ENCODE data around the gene CCM2. TPM values are rescaled to one million over a fixed set of nuclear protein-coding genes. Genes with fewer than 3 reads are reported as not detected.

Gene CCM2
- polyA plus RNA-seq (ENCODE audit: insufficient read depth in 1 of 5, insufficient read length in 5 of 5, low replicate concordance in 1 of 5): 10 to 100 TPM; 23.3 to 36.6 (median 28.0) TPM
- long read RNA-seq, donor 1, transcript CCM2-201 (10 exons, 1,894 nt): major isoform, 7 of 15 reads
- long read RNA-seq, donor 1, partial matches to known transcripts: 0 of 15 reads
- long read RNA-seq, donor 1, other reads (novel, unspliced or antisense): 0 of 15 reads
- long read RNA-seq, donor 2, transcript CCM2-218 (9 exons, 1,719 nt): major isoform, 6 of 13 reads
- long read RNA-seq, donor 2, transcript CCM2-201 (10 exons, 1,894 nt): major isoform, 6 of 13 reads
- long read RNA-seq, donor 2, partial matches to known transcripts: 0 of 13 reads
- long read RNA-seq, donor 2, other reads (novel, unspliced or antisense): 0 of 13 reads
- long read RNA-seq, donor 3, transcript CCM2-201 (10 exons, 1,894 nt): major isoform, 10 of 26 reads
- long read RNA-seq, donor 3, partial matches to known transcripts: 11 of 26 reads
- long read RNA-seq, donor 3, other reads (novel, unspliced or antisense): 0 of 26 reads
- long read RNA-seq, donor 4, partial matches to known transcripts: 0 of 2 reads
- long read RNA-seq, donor 4, other reads (novel, unspliced or antisense): 0 of 2 reads
- long read RNA-seq, donor 5, transcript CCM2-201 (10 exons, 1,894 nt): major isoform, 5 of 14 reads
- long read RNA-seq, donor 5, partial matches to known transcripts: 5 of 14 reads
- long read RNA-seq, donor 5, other reads (novel, unspliced or antisense): 0 of 14 reads
- long read RNA-seq, donor 6, transcript CCM2-201 (10 exons, 1,894 nt): major isoform, 9 of 10 reads
- long read RNA-seq, donor 6, partial matches to known transcripts: 0 of 10 reads
- long read RNA-seq, donor 6, other reads (novel, unspliced or antisense): 0 of 10 reads
- long read RNA-seq, donor 7, transcript CCM2-201 (10 exons, 1,894 nt): major isoform, 5 of 8 reads
- long read RNA-seq, donor 7, partial matches to known transcripts: 0 of 8 reads
- long read RNA-seq, donor 7, other reads (novel, unspliced or antisense): 0 of 8 reads
- long read RNA-seq, donor 8, partial matches to known transcripts: 0 of 3 reads
- long read RNA-seq, donor 8, other reads (novel, unspliced or antisense): 0 of 3 reads

DNA sequence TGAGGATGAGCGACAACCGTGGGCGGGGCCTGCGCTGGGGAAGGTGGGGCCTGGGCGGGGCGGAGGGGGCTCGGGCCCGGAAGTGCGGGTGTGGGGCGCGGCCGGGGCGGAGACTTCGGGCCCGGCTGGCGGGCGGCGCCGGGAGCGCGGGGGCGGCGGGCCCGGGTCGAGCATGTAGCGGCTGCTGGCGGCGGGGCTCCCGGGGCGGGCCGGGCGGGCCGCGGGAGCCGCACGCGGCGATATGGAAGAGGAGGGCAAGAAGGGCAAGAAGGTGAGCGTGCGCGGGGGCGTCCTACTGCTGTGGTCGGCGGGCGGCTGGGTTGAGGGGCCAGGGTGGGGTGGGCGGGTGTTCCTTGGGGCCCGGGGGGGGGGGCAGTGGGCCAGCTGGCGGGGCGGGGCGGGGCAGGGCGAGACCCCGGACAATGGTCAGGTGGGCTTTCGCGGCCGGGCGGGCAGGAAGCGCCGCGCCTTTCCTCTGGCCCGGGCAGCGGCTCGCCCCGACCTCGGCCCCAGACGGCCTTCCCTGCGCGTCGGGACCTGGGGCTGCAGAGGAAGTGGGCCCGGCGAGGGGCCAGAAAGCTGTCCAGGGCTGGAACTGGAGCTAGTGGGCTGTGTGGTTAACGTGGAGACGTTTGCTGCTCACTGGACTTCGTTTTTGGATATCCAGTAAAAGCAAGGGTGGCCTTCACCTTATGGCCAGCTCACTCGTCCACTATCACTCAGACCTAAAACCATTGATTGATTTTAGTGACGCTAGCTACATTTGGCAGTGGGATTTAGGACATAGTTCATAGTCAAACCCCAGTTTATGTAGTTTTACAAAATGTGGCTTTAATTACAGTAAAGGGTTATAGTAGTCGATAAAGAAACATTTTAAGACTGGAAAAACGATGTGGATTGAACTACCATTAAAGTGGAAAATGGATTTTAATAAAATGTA lies at the start of gene CCM2:
TSS of gene CCM2 (plus strand) at position 109 of the 940 bp plus-strand sequence. CDS start at position 242, 133 bp downstream.
- peak; percentile 45 to 46 for DNase-seq

GRCh38 chr7:44953156-44953555 lies 46.8 kb upstream of the CCM2 start:
- no peak for DNase-seq

DNA sequence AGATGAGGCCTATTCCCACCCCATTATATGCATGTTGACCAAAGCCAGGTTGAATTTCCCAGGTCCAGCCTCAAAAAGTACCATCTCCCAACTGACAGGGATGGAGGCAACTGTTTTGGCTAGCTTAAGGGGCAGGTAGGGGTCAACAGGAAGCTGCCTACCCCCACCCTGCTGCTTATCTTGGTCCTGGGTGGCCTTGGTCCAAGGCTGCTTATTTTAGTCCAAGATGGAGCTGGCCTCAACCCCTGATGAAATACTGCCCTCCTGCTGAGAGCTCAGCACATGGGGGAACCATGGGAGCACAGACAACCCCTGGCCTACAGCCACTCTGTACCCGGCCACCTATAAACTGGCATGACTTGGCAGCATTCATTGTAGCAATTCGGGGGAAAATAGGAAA lies 44.3 kb upstream of the CCM2 start:
- DNase-seq: no peak

- DNase-seq: no peak
Measured at GRCh38 chr7:44956157-44956766, 43.7 kb upstream of the CCM2 start.

- no peak for DNase-seq
Measured at GRCh38 chr7:44958645-44959344, 41.2 kb upstream of the CCM2 start.

- no peak for DNase-seq
Measured at GRCh38 chr7:44959433-44959951, 40.5 kb upstream of the CCM2 start.

DNA sequence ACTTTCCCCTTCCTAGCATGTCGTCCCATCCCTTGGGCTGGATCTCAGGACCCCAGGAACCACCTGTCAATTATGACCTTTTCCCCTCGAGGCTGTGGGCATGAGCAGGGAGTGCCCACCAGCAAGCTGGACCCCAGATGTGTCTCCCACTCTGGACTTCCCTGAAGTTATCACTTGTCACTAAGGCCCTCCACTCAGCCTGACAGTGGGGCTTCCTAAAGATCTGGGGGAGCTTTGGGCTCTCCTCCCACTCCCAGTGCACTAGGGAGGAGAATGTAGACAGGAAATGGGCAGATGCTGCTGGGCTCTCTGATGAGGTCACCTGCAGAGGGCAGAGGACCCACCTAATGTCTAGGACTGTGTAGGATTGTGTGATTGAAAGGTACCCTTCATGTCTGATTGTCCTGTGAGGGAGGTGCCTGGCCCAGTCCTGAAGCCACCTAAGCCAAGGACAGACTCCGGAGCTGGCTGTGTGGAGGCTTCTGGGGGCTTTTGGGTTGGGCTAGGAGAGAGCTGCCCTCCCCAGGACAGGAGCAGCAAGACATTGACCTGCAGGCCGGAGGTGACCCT lies 39.9 kb upstream of the CCM2 start:
- no peak for DNase-seq

DNA sequence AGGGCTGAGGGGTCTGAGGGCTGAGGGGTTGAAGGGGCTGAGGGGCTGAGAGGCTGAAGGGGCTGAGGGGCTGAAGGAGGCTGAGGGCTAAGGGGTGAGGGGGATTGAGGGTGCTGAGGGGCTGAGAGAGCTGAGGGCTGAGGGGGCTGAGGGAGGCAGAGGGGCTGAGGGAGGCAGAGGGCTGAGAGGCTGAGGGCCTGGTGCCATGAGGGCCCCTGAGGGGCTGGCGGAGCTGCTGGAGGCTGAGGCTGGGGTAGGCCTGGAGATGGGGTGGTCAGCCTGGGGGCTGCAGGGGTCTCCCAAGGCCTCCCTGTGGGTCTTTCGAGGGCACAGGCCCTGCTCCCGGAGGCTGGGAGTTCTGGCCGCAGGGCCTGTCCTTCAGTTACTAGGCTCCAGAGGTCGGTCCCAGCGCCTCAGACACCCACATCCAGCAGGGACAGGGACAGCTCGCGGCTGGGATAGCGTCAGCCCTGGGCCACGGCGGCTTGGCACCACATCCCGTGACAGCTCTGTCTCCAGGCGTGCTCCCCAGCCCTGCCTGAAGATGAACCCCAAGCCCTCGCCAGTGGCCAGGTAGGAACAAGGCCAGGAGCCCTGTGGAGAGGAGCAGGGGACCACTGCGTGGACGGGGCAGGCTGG lies 38.0 kb upstream of the CCM2 start:
- no peak for DNase-seq

GRCh38 chr7:44962483-44963251 lies 37.3 kb upstream of the CCM2 start:
- peak in 1 of 2 donors; percentile 18 for DNase-seq

DNA sequence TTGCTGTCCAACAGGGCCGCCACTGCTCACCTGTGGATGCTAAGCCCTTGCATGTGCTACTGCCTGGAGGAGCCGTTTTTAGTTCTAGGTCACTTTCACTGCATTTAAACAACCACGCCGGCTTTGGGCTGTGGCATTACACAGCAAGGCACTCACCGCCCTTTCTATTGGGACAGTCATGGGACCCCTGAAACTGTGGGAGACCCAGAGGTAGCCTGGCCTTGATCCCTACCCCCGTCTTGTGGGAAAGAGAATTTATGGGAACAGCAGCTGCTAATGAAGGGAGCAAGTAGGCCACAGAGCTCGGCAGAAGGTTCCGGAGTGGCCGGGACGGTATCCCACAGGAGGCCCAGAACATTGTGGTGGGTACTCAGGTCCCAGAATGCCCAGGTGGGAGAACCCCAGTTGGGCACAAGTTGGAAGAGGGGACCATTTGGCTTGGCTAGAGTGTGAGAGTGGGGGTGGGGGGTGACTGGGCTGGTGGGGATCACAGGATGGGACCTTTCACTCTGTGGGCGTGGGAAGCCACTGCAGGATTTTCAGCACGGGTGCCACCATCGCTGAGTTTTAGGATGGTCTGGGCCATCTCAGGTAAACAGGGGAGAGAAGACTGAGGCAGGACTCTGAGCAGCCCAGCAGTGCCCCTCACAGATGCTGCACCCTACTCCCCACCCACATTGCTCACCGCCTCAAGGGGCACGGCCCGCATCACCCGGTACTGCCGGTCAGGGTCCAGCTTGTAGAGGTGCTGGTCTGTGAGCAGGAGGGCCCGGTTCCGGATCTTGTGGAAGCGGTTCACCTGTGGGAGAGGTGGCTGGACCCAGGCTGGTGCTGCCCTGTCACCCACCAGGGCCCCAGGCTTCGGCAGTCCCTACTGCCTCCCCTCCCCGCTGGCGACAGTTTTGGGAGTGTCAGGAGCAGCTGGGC lies 36.4 kb upstream of the CCM2 start:
- no peak for DNase-seq

- DNase-seq: no peak
Measured at GRCh38 chr7:44964384-44964830, 35.6 kb upstream of the CCM2 start.

GRCh38 chr7:44964831-44965440 lies 35.1 kb upstream of the CCM2 start:
- DNase-seq: no peak

- no peak for DNase-seq
Measured at GRCh38 chr7:44965441-44965903, 34.5 kb upstream of the CCM2 start.

DNA sequence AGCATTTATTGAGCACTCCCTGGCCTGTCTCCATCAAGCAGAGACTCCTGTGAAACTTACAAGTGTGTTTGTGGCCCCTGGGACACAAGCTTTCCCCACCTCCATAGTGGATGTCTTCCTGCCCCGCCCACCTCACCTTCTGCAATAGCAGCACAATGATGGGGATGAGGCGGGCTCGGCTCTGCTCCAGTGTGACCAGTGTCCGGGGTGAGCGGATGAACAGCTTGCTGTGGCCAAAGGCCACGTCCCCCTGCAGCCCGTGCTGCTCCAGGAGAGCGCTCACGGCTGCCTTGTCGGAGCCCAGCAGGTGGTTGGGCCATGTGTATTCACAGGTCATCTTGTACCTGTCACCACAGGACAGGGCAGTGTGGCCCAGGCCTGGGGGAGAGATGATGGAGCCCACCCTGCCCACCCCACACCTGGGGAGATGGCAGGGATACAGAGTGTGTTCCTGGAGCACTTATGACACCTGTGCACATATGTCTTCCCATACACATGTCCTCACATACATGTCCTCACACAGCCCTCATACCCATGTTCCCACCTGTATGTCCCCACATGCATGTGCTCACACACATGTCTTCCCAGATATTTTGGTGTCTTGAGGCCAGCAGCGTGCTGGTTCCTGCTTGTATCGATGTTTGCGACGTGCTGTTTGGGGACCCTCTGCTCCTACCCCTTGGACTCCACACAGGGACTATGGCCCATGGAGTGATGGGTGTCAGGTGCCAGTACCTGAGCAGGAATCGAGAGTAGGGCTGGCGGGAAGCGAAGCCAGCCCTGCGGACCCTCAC lies 33.9 kb upstream of the CCM2 start:
- no peak for DNase-seq

All from right lung (tissue), 10 donors.